ENCODE results near the gene SYT8.

The SYT8 gene

GRCh38 chr11:1847006-1847735, 12.4 kb downstream of the SYT8 start:
- no peak for DNase-seq

GRCh38 chr11:1847926-1848639, 13.3 kb downstream of the SYT8 start:
- DNase-seq, result no peak

GRCh38 chr11:1848640-1849430, 14.0 kb downstream of the SYT8 start:
- DNase-seq, result no peak

GRCh38 chr11:1851468-1852180, 16.8 kb downstream of the SYT8 start:
- DNase-seq, result no peak

GRCh38 chr11:1852271-1852876, 17.6 kb downstream of the SYT8 start:
- DNase-seq, result no peak

- no peak for DNase-seq
Observed at GRCh38 chr11:1852877-1853276, 18.1 kb downstream of the SYT8 start, which contains the start of gene LSP1. TSS of gene LSP1 (plus strand) at chr11:1853084. CDS start at chr11:1853145, 61 bp downstream.

GRCh38 chr11:1853376-1854131, 18.8 kb downstream of the SYT8 start:
- DNase-seq, result no peak

GRCh38 chr11:1854132-1854948, 19.6 kb downstream of the SYT8 start:
- no peak for DNase-seq

- DNase-seq, result no peak
Observed at GRCh38 chr11:1854949-1855885, 20.4 kb downstream of the SYT8 start.

GRCh38 chr11:1855886-1856265, 21.1 kb downstream of the SYT8 start:
- no peak for DNase-seq

- no peak for DNase-seq
Observed at GRCh38 chr11:1856306-1857005, 21.7 kb downstream of the SYT8 start.

GRCh38 chr11:1857064-1857463, 22.3 kb downstream of the SYT8 start:
- no peak for DNase-seq

GRCh38 chr11:1858154-1858553, 23.4 kb downstream of the SYT8 start:
- DNase-seq, result no peak

- DNase-seq, result no peak
Observed at GRCh38 chr11:1858576-1858975, 23.8 kb downstream of the SYT8 start.

GRCh38 chr11:1859004-1859403, 24.2 kb downstream of the SYT8 start:
- no peak for DNase-seq

- DNase-seq, result no peak
Observed at GRCh38 chr11:1860108-1860507, 25.3 kb downstream of the SYT8 start.

- DNase-seq, result no peak
Observed at GRCh38 chr11:1861435-1862411, 26.9 kb downstream of the SYT8 start.
